Ovary (tissue), 3 donors: ENCODE data around the gene UBR3.
"Not testable (repeated sequence)": the region's sequence is repeated elsewhere in the genome, so short reads cannot be mapped to it uniquely, and the experiment has no call there.

Experiments
- POLR2A ChIP-seq: fragments of 450-650 bp; IDR thresholded peaks from one replicate; pipeline ENCODE4 v1.6.1; 2017; ENCODE audit warnings: antibody characterized with exemption, mild to moderate bottlenecking, moderate library complexity
- TF ChIP-seq, protein P1 (sequence below), 3 donors: fragments of 450-650 bp in 2 of 3; fragments of 200-600 bp in 1 of 3; IDR thresholded peaks; one replicate each; pipeline versions ENCODE4 v1.5.1 to v1.8.0; 2016 to 2022; ENCODE audit warnings: antibody characterized with exemption in 3 of 3, mild to moderate bottlenecking in 1 of 3
- donor health status: DM: no; HTN: no; CAD: no.

DNA sequence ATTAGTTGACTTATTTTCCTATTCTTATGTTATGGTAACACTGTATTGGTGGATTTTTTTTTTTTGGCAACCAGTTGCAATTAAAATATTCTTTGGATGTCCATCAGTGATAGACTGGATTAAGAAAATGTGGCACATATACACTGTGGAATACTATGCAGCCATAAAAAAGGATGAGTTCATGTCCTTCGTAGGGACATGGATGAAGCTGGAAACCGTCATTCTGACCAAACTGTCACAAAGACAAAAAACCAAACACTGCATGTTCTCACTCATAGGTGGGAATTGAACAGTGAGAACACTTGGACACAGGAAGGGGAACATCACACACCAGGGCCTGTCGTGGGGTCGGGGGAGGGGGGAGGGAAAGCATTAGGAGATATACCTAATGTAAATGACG is 130.0 kb downstream of the UBR3 start:
- TF ChIP-seq POLR2A = not testable (repeated sequence)
- TF ChIP-seq, protein P1, sequence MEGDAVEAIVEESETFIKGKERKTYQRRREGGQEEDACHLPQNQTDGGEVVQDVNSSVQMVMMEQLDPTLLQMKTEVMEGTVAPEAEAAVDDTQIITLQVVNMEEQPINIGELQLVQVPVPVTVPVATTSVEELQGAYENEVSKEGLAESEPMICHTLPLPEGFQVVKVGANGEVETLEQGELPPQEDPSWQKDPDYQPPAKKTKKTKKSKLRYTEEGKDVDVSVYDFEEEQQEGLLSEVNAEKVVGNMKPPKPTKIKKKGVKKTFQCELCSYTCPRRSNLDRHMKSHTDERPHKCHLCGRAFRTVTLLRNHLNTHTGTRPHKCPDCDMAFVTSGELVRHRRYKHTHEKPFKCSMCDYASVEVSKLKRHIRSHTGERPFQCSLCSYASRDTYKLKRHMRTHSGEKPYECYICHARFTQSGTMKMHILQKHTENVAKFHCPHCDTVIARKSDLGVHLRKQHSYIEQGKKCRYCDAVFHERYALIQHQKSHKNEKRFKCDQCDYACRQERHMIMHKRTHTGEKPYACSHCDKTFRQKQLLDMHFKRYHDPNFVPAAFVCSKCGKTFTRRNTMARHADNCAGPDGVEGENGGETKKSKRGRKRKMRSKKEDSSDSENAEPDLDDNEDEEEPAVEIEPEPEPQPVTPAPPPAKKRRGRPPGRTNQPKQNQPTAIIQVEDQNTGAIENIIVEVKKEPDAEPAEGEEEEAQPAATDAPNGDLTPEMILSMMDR (IDR thresholded peaks at IDR 0.05) = not testable (repeated sequence)
